GM19324 (cell line): ENCODE measurements around the gene CD86.
A peak's percentile ranks its signal among the peaks of the same experiment; 100 is the strongest.

Source experiments
- ATAC-seq: cut with Tn5 transposase; IDR thresholded peaks from one replicate; pipeline ENCODE4 v1.9.1; 2021; ENCODE audit warnings: mild to moderate bottlenecking, moderate library complexity; ENCODE audit not compliant: unreplicated experiment, low FRiP score

CD86 gene

DNA sequence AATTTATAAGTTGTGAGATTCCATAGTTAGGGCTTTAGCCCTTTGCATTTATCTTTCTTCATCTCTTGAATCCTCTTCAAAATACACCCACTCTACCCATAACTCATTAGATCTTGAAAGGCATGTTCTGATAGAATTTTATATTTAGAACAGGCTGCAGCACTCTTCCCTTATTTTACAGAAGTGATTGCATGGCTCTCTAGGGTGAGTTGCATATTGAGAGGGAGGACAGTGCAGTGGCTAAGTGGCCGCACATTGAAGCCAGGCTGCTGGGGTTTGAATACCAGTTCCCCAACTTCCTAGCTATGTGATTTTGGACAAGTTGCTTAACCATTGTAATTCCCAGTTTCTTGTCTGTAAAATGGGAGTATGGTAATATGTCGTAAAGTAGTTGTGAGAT lies 2.5 kb downstream of the CD86 start:
- no peak for ATAC-seq

DNA sequence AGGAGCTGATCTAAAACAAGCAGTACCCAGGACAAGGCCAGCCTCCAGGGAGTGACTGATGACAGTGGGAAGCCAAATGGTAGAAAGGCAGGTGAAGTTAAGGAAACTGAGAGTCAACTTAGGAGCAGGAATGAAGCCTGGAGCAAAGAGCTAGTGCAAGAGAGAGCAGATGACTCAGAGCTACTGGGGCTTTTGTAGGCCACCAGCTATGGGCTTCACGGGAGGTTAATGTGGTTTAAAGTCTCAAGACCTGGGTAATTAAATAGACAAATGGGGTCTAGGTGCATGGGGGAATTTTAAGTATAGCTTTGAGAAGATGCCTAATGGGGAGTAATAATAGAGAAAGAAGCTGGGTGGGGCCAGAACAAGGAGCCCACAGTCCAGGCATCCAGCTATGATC lies 3.1 kb downstream of the CD86 start:
- ATAC-seq = no peak

DNA sequence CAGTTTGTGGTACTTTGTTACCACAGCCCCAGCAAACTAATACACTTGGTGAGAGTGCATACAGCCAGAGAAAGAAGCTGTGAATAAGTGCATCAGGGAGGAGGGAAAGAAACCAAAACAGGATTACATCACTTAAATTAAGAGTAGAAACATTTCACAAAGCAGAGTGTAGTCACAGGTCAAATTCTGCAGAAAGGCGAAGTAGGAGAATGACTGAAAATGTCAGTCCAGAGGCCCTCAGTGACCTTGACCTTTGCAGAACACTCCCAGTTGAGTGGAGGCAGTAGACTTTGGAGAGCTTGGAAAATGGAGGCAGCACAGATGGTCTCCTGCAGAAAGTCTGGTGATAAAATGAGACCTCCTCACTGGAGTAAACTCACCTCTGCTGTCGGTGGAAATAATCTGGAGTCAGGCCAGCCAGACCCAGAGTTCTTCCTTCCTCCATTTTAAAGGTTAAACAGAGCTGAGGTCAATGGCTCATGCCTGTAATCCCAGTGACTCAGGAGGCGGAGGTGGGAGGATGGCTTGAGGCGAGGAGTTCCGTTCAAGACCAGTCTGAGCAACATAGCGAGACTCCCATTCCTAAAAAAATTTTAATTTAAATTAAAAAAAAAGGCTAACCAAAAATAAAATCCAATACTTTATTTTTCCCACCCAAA lies 5.0 kb downstream of the CD86 start:
- ATAC-seq = no peak

DNA sequence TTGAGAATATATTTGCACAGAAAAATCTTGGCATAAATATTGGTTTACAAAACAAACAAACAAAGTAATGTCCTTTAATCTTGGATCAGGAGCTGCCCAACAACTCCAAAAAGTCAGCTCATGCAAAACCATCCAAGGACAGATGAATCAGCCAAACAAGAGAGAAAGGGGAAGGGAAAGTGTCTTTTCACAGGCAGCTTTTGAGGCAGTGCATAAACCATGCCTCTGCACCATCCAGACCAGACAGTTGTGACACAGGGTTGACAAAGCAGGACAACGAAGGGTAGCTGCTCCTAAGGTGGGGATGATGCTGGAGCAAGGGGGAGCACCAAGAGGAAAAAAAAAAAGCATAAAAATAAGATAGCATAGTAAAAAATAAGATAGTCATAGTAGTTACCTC lies 8.7 kb downstream of the CD86 start:
- ATAC-seq = no peak

DNA sequence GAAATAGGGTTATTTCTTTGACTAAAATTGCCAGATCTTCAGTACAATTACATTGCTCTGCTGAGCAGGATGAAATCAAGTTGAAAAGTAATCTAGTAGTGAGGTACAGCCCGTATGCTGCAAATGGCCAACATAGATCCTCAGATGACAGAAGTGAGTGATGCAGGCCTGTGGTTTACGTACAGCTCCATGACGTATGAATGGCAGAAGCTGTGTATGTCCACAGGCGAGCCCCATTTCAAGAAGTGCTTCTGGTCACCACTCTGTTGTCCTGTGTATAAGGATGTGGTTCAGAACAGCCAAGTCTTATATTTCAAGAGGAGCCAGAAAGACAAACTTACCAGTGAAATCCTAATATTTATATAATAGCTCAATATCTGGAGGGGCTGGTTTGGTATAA lies 9.2 kb downstream of the CD86 start:
- ATAC-seq = no peak

DNA sequence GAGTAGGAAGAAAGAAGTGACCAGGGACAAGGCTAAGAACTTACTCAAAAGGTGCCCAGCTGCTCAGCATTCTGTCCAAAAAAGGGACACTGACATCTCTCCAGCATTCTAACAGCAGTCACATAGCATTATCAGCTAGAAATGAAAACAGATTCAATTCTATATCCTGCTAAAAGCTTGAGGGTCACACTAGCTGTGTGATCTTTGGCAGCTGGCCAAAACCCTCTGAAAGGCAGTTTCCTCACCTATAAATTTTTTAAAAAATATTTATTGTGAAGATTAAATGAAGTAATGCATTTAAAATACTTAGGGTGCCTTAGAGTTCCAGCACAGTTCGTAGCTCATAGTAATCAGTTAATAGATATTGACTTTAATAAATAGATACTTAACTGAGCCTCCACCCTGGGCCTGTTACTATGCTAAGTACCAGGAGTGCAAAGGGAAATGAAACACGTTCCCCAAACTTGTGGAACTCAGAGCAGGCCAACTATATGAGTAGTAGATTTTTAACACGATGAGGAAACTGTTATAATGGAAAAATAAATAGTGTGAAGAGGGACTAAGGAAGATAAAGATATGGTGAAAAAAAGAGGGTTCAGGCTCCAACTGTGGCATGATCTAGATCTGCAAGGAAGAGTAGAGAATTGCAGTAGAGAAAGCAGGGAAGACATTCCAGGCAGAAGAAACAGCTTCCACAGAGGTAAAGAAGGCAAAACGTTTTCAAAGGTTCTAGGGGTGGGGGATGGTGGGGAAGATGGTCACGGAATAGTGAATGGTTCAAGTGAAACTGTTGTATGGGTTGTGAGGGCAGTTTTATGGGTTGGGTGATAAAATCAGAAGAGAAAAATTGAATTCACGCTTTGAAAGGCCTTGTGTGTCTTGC lies 11.4 kb downstream of the CD86 start:
- peak; percentile 13 for ATAC-seq

DNA sequence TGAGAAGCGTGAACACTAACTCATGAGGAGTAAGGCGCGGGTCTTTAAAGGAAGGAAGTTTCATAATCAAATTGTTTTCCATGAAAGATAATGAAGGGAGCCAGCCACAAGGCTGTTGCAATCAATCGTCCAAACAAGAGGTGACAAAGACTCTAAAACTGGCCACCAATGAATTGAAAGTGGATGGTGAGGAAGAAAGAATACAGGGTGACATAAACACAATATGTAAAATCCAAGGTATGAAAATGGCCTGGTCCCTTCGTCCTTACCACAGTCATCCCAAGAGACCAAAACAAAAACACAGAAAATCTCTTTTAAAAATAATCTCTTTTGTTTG lies 12.0 kb downstream of the CD86 start:
- peak; percentile 49 for ATAC-seq

DNA sequence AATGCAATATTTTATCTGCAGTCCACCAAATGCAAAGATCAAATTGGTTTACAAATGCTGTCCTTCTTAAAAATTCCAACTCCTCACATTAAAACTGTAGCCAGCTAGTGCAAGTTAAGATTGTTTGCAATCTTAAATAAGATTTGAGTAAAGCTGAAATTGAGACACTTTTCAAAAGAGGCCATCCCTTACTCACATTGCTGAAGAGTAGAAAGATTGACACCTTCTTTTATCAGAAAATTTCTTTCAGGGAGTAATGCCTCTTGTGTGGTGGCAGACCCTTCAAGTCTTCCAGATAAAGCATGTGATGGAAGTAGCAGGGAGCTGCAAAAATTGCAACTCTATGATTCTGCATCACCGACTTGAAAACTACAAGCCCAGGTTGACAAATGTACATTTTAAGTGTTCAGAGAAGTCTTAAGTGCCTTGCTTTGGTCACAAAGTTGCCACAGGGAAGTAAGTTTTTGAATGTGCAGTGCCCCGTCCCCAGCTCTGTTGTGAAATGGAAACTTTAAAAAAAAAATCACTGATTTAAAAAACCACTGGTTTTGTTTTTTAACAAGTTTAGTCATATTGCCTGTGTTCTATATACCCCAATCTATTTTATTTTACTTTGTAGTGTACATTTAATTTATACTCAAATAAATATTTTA lies 12.6 kb downstream of the CD86 start:
- peak; percentile 21 for ATAC-seq

DNA sequence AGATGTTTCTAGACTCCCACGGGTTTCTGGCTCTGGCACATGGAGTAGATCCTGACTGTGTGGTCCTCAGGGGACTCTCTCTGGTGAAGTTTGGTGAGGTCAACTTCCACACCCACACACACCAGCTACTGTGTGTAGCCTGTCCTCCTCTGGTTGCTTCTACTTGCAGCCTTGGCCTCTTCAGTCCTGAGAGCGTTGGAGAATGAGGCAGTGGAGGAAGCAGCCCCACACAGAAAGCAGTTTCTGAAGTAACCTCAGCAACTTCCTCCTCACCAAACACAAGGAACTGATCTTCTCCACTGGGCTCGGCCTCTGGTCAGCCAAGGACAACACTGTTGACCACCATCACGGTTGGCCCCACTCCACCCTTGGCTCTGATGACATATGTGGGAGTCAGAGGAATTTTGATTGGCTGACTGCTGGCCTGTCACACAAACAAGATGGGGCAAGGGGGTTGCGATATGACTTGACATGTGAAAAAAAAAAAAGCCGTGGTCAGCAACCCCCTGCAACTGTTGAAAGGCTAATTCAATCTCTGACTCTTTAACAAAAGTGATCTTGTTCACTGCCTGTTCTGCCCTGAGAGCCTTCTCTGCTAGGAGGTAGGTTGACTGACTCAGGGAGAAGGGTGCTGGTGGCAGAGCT lies 19.6 kb downstream of the CD86 start:
- peak; percentile 40 for ATAC-seq

DNA sequence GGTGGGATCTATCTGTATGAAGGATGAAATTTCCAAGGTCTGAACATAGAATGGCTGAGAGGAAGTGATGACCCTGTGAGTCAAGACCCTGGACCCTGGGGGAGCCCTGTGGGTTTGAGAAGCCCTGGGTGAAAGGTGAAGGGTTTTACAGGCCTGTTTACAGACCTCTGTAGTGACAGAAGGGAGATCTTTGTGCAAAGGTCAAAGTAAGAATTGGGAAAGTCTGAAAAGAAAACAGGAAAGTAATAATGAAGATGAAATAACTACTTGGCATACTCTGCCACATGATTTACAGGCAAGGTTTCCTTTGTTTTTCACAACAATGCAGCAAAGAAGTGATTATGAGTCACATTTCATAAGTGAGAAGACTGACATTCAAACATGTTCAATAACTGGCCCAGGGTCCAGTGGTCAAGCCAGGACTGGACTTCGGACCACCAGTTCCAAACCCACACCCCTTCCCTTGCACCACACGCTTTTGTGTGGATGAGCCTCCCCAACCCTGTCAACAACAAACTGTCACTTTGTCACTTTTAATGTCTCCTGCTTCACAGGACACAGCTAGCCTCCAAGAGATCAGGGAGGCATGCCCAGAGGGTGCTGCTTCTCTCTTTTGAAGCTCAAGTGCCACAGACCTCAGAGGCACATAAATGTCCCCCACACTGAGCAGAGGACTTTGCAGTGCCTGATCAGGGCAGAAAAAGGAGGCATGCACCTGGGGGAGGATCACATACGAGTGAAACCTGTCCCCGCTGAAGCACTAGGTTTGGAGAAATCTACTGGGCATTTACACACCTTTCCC lies 21.5 kb downstream of the CD86 start:
- ATAC-seq = peak; percentile 23

DNA sequence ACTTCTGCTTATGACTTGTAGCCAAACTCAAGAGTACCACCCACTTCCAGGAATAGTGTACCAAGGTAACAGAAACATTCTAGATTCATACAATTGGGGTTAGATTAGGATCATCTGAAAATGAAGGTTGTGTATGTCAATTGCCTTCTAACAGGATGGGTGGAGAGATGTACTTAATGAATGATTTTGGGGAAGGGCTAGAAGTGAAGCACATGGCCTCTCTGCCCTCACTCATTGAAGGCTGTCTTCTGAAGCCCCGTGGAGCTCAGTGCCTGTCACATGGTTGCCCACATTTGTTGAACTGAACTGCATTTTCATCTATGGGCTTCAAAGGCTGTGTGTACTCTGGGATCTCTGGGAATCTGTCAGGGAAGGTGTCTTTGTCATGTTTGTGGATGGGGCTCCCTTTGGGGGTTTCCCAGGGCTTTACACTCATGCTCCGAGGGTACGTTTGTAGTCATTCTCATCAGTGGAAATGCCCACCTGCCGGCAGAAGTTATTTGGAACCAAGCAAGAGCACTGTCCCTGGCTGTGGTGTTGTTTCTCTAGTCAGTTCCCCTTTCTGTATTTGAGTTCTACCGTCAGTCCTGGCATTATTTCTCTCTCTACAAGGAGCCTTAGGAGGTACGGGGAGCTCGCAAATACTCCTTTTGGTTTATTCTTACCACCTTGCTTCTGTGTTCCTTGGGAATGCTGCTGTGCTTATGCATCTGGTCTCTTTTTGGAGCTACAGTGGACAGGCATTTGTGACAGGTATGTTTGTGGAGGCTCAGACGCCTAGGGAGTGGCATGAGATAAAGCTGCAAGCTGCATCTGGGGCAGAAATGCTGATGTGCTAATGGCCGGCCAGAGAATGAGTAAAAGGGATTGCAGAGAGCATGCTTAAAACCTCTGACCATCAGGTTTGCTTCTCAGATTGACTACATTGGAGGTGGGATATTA lies 22.4 kb downstream of the CD86 start:
- ATAC-seq = peak; percentile 32

DNA sequence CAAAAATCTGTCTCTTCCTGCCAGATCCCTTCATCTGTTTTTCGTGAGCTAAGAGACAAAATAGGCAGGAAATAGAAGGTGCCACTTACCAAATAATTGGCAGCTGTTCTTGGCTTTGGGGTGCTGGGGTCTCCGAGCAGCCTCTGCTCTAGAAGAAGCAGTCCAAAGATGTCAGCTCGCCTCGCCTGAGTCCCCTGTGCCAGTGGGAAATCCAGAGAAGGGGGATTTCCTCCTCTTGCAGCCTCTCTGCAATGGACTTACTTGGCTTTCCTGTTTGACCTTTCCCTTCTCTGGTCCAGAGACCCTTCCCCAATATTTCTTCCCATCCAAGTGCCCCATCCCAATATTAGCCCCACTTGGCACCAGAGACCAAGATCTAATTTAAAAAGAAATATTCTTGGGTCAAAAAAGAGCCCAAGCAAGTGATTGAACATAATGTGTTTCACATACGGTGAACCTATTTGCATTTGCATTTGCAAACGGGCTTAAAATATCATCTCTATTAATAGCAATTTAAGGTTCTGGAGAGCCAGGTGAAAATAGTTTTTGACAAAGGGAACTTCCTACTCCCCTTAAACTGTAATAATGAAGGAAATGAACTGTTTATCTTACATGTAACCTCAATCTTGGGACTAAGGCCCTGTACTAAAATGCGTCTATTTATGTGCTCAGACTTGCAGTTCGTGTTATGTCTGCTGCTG lies 23.2 kb downstream of the CD86 start:
- ATAC-seq = no peak

DNA sequence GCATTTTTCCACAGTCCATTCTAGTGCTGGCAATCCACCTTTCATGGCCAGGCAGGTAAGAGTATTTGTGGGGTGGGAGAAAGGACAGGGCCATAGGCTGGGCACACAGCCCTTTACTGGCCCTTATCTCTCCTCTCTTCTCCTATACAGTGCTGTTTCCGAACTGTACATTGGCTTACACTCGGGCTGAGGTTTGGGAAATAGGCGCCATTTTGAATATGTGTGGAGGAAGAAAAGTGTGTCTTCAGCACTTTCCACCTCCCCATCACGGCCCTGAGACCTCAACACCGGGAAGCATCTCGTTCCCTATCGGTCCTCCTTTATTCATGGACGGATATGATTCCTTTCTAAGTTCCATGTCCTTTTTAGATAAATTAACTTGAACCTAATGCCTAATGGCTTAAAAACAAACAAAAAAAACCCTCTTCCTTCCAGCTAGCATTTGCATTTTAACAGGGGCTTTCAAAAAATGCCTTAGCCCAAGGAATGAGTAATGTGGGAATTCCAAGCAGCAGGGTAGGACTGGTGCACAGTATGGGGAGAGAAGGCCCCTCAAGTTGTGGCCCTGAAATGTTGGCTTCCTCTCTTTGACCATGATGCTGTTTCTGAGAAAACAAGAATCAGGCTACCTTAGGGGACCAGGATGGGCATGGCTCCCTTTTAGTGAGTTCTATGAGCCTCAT lies 24.5 kb downstream of the CD86 start:
- no peak for ATAC-seq

DNA sequence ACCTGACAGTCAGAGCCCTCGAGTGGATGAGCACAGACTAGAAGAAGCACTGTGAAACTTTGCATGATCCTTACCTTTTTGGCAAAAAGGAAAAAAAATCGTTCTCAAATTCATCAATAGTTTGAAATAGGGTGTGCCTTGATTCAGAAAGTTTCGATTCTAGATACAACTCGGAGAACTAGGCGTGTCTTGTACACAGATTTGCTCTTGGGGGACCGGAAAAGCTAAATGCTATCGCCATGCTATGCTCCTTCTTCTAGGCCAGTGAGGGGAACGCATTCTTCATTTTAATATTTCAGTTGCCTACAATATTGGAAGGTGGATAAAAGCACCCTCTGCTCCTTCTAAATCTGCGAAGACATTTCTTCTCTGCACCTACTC lies 25.0 kb downstream of the CD86 start:
- ATAC-seq = no peak

DNA sequence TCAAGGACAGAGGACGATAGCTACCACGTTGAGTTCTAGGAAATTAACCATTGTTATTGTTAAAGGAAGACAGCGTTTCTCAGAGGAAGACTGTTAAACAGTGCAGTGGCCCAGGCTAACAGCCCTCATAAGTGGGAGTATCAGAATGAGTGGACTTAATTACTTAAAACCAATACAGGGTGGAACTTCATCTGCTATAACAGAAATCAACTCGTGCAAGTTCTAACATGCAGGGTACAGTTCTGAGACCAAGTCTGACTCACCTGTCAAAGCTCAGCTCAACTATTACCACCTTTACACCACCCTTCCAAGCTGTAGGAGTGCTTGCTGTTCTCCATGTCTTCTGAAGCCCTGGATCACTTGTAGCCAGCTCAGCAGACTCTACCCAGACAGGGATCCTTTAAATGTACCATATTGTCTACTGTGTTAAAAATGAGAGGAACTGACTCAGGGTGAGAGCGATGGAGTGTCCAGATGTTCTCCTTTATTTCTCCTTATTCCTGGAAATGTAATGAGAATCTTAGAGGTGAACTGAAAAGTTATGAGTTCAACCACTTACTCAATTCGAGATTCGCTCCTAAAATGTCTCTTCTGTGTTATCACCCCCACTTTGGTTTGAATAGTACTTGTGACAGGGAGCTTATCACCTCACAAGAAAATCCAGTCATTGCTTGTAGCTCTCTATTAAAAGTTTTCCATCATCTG lies 26.5 kb downstream of the CD86 start:
- no peak for ATAC-seq

DNA sequence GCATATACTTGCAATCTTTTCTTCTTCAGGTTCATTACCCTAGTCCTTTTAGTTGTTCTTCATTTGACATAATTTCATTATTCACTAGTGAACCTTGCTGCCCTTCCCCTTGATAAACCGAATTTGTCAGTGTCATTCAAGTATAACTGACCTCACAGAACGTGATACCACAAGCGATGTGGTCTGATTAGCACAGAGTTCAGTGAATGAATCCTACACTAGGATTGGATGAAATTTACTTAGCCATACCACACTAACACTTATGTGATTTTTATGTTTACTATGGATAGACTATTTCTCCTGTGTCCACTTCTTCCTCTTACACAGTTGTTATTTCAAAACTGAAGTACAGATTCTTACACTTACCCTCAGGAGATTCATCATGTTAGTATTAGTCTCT lies 27.2 kb downstream of the CD86 start:
- no peak for ATAC-seq

DNA sequence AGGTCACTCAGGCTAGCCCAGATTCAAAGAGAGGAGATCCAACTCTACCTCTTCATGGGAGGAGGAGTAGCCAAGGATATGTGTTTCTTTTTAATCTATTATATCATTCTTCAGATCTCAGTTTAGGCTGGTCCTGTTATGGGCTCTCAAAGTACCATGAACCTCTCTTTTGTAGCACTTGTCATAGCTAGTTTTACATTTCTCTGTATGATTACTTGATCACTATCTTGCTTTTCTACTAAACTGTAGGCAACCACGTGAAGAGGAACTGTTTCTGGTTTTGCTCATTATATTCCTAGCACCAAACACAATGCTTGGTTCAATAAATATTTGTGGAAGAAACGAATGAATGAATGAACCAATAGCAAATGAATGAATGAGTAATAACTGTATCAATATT lies 29.6 kb downstream of the CD86 start:
- no peak for ATAC-seq

DNA sequence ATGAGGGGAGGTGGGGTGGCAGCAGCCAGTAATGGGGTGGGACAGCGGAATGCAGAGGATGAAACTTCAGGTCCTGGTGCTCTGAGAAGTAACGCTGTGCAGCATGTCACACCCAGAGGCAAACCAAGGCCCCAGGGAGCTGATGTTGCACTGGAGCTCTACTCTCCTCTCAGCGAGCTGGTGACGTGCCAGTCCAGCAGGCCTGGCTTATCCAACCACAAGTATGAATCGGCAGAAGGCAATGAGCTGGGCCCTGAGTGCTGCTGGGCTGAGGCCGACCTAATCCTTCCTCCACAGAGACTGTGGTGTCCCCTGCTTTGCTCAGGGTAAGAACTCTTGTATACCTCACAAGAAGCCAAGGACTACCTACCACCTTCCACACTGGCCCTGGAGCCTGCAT lies 30.5 kb downstream of the CD86 start:
- no peak for ATAC-seq
